GM12864 (cell line): ENCODE data around the gene KRT85.
"Not testable (repeated sequence)": the region's sequence is repeated elsewhere in the genome, so short reads cannot be mapped to it uniquely, and the experiment has no call there.

Source experiments
- DNase-seq: peaks from one replicate; pipeline ENCODE4 v3.0.0-alpha.2; 2011; ENCODE audit warnings: low read depth
- H3K4me3 ChIP-seq: 2 replicates; pipeline ENCODE4 v1.5.1; 2011; ENCODE audit warnings: mild to moderate bottlenecking, low read depth, low read length, control low read depth
- CTCF ChIP-seq: IDR thresholded peaks from 2 replicates; pipeline ENCODE4 v1.5.1; 2011; ENCODE audit warnings: low read depth, mild to moderate bottlenecking, moderate library complexity, low read length, control low read depth, inconsistent platforms; ENCODE audit errors: missing control alignments

Gene KRT85

GRCh38 chr12:52411815-52412214, 44.5 kb upstream of the KRT85 start:
- DNase-seq = no peak
- no peak overlapping the region for H3K4me3 ChIP-seq
- TF ChIP-seq CTCF = no peak

- not testable (repeated sequence) for H3K4me3 ChIP-seq, DNase-seq
Observed at GRCh38 chr12:52410589-52411248, 43.4 kb upstream of the KRT85 start.

DNA sequence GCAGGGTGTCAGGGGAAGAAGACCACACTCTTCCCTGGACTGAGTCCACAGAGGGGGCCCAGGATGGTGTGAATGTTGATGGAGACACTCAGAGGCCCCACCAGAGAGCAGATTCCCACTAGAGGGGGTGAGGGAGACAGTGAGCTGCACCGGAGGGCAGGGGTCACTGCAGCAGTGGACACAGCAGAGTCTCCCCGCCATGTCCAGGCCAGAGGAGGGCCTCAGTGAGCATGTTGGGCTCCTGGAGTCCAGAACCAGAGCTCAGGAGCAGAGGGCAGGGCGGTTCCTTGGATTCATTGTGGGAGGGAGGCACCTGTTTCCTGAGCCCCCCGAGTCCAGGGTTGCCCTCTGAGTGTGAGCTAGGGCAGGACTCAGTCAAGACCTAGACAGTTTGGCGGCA, 40.6 kb upstream of the KRT85 start:
- no peak for DNase-seq
- no peak overlapping the region for H3K4me3 ChIP-seq
- TF ChIP-seq CTCF = no peak

DNA sequence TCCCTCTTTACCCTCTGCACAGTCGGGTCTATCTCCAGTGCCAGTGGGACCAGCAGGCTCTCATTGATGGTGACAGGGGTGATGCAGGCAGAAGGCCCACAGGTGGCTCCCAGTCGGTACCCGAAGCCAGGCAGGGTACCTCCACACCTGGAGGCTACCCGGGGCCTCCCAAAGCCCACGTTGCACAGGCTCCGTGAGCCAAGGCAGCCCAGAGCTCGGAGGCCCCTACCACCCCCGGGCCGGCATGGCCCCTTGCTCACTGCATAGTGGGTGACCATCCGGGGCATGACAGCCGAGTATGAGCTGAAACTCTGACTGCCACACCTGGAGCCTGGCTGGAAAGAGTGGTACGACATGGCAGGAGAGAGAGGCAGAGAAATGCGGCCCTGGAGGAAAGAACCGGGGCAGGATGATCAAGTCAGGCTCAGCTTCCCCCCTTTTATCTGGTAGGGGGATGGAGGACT, 38.7 kb upstream of the KRT85 start, which contains the start of gene KRT82:
TSS of gene KRT82 (minus strand) at position 414 of the 464 bp plus-strand sequence. CDS start at position 356, 58 bp downstream.
- no peak within 1 kb of the TSS for H3K4me3 ChIP-seq
- no peak for TF ChIP-seq CTCF
- DNase-seq = no peak

DNA sequence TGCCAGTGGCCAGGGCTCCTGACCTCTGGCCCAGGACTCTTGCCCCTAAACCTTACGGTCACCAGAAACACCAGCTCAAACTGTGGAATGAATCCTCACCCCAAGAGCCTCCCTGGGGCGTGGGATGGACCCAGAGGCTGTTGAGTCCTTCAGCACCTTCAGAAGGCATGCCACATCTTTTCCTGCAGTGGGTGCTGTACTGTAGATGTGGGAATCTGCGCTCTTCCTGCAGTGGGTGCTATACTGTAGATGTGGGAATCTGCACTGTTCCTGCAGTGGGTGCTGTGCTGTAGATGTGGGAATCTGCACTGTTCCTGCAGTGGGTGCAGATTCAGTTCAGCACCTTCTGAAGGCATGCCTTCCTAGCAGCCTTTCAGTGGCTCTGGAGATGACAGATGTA, 37.7 kb upstream of the KRT85 start:
- DNase-seq = no peak
- no peak for TF ChIP-seq CTCF
- H3K4me3 ChIP-seq = no peak overlapping the region

DNA sequence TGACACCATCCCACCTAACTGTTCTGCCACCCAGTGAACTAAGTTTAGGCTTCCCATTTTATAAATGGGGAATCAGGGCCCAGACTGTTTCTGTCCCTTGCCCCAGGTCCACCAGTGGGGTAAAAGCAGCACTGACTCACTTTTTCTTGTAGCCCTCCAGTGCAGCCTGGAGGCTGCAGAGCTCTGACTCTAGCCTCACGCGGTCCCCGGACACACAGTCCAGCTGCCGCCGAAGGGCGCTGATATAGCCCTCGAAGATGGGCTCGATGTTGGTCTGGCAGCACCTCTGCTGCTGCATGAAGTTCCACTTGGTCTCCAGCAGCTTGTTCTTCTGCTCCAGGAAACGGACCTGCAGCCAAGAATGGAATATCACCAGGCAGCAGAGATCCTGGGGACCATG, 36.3 kb upstream of the KRT85 start:
- DNase-seq = no peak

More for the DNA sequence above, 36.3 kb upstream of the KRT85 start:
- TF ChIP-seq CTCF = no peak
- no peak overlapping the region for H3K4me3 ChIP-seq
